GM12878 (cell line): ENCODE results near the gene ADGRG1. TPM values are rescaled to one million over a fixed set of nuclear protein-coding genes. Genes with fewer than 3 reads are reported as not detected.

ENCODE experiments used
- ATAC-seq: fragments of 200-7000 bp; cut with Tn5 transposase; 3 replicates; pipeline ENCODE4 v1.9.1; 2020; ENCODE audit warnings: mild to moderate bottlenecking, moderate library complexity
- BruUV-seq: library from RNA; stranded (reverse); fragments of 400-500 nt; replicated peaks from 2 replicates; lab custom pipeline; 2021; lab: Mats Ljungman, UMichigan
- CTCF ChIA-PET: fragments of 300-600 bp; sonication (Branson Sonifier 250); formaldehyde crosslinking; extraction: SDS; loops from one replicate; lab custom pipeline; 2021; ENCODE audit warnings: inconsistent platforms; lab: Yijun Ruan, JAX
- POLR2A ChIA-PET: fragments of 350-600 bp; formaldehyde crosslinking; extraction: SDS; loops from one replicate; lab custom pipeline; 2021; ENCODE audit warnings: inconsistent platforms; lab: Charles Lee
- RAD21 ChIA-PET: fragments of 300-600 bp; sonication (Branson Sonifier 250); formaldehyde crosslinking; loops from one replicate; lab custom pipeline; 2023; ENCODE audit warnings: antibody characterized with exemption; ENCODE audit not compliant: unreplicated experiment; lab: Charles Lee
- SMC1A ChIA-PET: fragments of 300-600 bp; sonication (Branson Sonifier 250); formaldehyde crosslinking; loops from one replicate; lab custom pipeline; 2023; ENCODE audit not compliant: unreplicated experiment, uncharacterized antibody; lab: Charles Lee
- DNase-seq: peaks from one replicate; pipeline ENCODE4 v3.0.0-alpha.2; 2011; ENCODE audit warnings: low read depth, low spot score
- FAIRE-seq: peaks from 3 replicates; lab custom pipeline; 2011; peaks lifted over from hg19 to GRCh38; lab: Jason Lieb, UNC
- H2AFZ ChIP-seq: 2 replicates; pipeline ENCODE4 v1.6.0; 2011; ENCODE audit warnings: low read depth, low read length, control low read depth; ENCODE audit not compliant: control insufficient read depth
- H3K27ac ChIP-seq: 2 replicates; pipeline ENCODE4 v1.5.1; 2011; ENCODE audit warnings: control low read depth; ENCODE audit not compliant: control insufficient read depth, insufficient read depth
- H3K27me3 ChIP-seq, 2 experiments: replicated peaks in 1 of 2; 2 replicates each; pipeline versions ENCODE4 v1.6.0 to v1.6.1; 2011; ENCODE audit warnings: low read length in 1 of 2; ENCODE audit not compliant: control insufficient read depth in 2 of 2, insufficient read depth in 2 of 2
- H3K36me3 ChIP-seq, 2 experiments: 2 replicates each; pipeline ENCODE4 v1.5.1; 2011; ENCODE audit warnings: low read length in 1 of 2; ENCODE audit not compliant: control insufficient read depth in 2 of 2, insufficient read depth in 2 of 2
- H3K4me1 ChIP-seq: 2 replicates; pipeline ENCODE4 v1.6.1; 2011; ENCODE audit warnings: mild to moderate bottlenecking, low read length, moderate library complexity, mixed read lengths; ENCODE audit not compliant: control insufficient read depth, insufficient read depth
- H3K4me2 ChIP-seq: 2 replicates; pipeline ENCODE4 v1.6.0; 2011; ENCODE audit warnings: control low read depth; ENCODE audit not compliant: control insufficient read depth, insufficient read depth
- H3K4me3 ChIP-seq: fragments of 200-600 bp; sonication (generic); 2 replicates; pipeline ENCODE4 v1.5.1; 2016
- H3K79me2 ChIP-seq: 2 replicates; pipeline ENCODE4 v1.6.0; 2011; ENCODE audit warnings: low read length; ENCODE audit not compliant: control insufficient read depth, insufficient read depth
- H3K9ac ChIP-seq: 2 replicates; pipeline ENCODE4 v1.8.0; 2011; ENCODE audit warnings: low read length, control low read depth, mixed read lengths; ENCODE audit not compliant: control insufficient read depth, insufficient read depth
- H3K9me3 ChIP-seq: replicated peaks from 3 replicates; pipeline ENCODE4 v1.5.1; 2011; ENCODE audit warnings: mild to moderate bottlenecking, low read length; ENCODE audit not compliant: control insufficient read depth, insufficient read depth
- H4K20me1 ChIP-seq: 2 replicates; pipeline ENCODE4 v1.6.0; 2011; ENCODE audit not compliant: control insufficient read depth, insufficient read depth
- JUNB ChIP-seq: IDR thresholded peaks from 2 replicates; pipeline ENCODE4 v1.6.1; 2016; ENCODE audit warnings: antibody characterized with exemption, mild to moderate bottlenecking
- NFYA ChIP-seq: IDR thresholded peaks from 2 replicates; pipeline ENCODE4 v1.6.1; 2011; ENCODE audit warnings: low read depth, mild to moderate bottlenecking, low read length, improper control_type of control experiment, borderline replicate concordance
- RB1 ChIP-seq: fragments of 450-650 bp; formaldehyde crosslinking; IDR thresholded peaks from 2 replicates; pipeline ENCODE4 v1.6.1; 2017; ENCODE audit warnings: mild to moderate bottlenecking, borderline replicate concordance
- SUPT20H ChIP-seq: IDR thresholded peaks from 2 replicates; pipeline ENCODE4 v1.6.1; 2011; ENCODE audit warnings: low read depth, mild to moderate bottlenecking, low read length, moderate library complexity, borderline replicate concordance; ENCODE audit not compliant: control insufficient read depth
- YY1 ChIP-seq: IDR thresholded peaks from 2 replicates; pipeline ENCODE4 v1.6.1; 2011; ENCODE audit warnings: low read depth, mild to moderate bottlenecking, low read length
- WGBS: methylation state at CpG from one replicate; pipeline ENCODE4 v1.1.6; 2016; ENCODE audit warnings: low lambda C conversion rate; ENCODE audit not compliant: insufficient replicate concordance, insufficient coverage; ENCODE audit errors: missing lambda C conversion rate; 5-methylcytosine and 5-hydroxymethylcytosine counted together
- in situ Hi-C: fragments of 300-500 bp; cut with MboI; formaldehyde crosslinking; loops from 9 replicates; pipeline ENCODE4 v1.14.3; 2018; ENCODE audit warnings: mixed read lengths
- intact Hi-C: fragments of 100-400 bp; cut with micrococcal nuclease; formaldehyde crosslinking; loops from one replicate; pipeline ENCODE4 v1.14.2; 2022; ENCODE audit not compliant: unreplicated experiment
- polyA plus RNA-seq, 11 experiments: library from polyadenylated mRNA; depleted of rRNA in 4 of 11; unstranded in 6 of 11; stranded (reverse) in 5 of 11; fragments of >200 nt; fragmentation: Nextera tagmentation in 4 of 11; fragmentation: Illumina TruSeq in 1 of 11; extraction: Ambion mirVana in 4 of 11; extraction: Trizol in 1 of 11; gene quantifications; 1 replicate in 1 of 11; 2 replicates in 10 of 11; pipeline versions ENCODE4 v1.2.1 to v1.2.3, GENCODE V29; 2011 to 2016; ENCODE audit warnings: inconsistent platforms in 2 of 11, missing spikeins in 2 of 11, low read depth in 1 of 11
- total RNA-seq, 4 experiments: library from RNA; depleted of rRNA in 3 of 4; stranded (reverse); fragments of >200 nt in 3 of 4; fragmentation: Illumina TruSeq in 1 of 4; extraction: Trizol in 1 of 4; gene quantifications; 2 replicates each; pipeline versions ENCODE4 v1.2.1 to v1.2.3, GENCODE V29; 2013 to 2021
- TF ChIP-seq, protein P1 (sequence below): IDR thresholded peaks from 2 replicates; pipeline ENCODE4 v1.6.1; 2012; ENCODE audit warnings: low read length, inconsistent platforms

The ADGRG1 gene
- total and polyA plus RNA-seq, 10 of the 15 experiments (the other 5 are each of a cell fraction or from before 2014, with no cell fraction given): 0.07 to 2.0 (median 0.75) TPM

- FAIRE-seq (no peak), ATAC-seq (no peak), DNase-seq (no peak)
- no peaks in the 10 kb centered on the region for H3K36me3 ChIP-seq
- H3K79me2 ChIP-seq: no peaks in the 10 kb centered on the region
- peaks cover 17% of the 10 kb centered on the region for H3K4me1 ChIP-seq
- ChIA-PET SMC1A (no interaction called here), CTCF (no interaction called here), RAD21 (interaction anchor here (0.9 to 1.4 kb wide), 2 partner anchors 47 to 80 kb away, joined by 3 read pairs; partner anchors contain the start of gene KATNB1), POLR2A (interaction anchor here (2.6 kb wide), 1 partner anchor 47 kb away, joined by 10 read pairs; the partner anchor contains the start of gene KATNB1)
- no peaks in the 10 kb centered on the region for H3K9me3 ChIP-seq
- no peak overlapping the region for H2AFZ ChIP-seq
- in situ Hi-C loops (no loop called here), intact Hi-C loops (no loop called here)
- H3K4me2 ChIP-seq: no peak overlapping the region
- no TSS peak for BruUV-seq
- no peaks in the 10 kb centered on the region for H3K27me3 ChIP-seq
- TF ChIP-seq YY1: no peak
- TF ChIP-seq JUNB: no peak
- TF ChIP-seq NFYA: no peak
- TF ChIP-seq, protein P1, sequence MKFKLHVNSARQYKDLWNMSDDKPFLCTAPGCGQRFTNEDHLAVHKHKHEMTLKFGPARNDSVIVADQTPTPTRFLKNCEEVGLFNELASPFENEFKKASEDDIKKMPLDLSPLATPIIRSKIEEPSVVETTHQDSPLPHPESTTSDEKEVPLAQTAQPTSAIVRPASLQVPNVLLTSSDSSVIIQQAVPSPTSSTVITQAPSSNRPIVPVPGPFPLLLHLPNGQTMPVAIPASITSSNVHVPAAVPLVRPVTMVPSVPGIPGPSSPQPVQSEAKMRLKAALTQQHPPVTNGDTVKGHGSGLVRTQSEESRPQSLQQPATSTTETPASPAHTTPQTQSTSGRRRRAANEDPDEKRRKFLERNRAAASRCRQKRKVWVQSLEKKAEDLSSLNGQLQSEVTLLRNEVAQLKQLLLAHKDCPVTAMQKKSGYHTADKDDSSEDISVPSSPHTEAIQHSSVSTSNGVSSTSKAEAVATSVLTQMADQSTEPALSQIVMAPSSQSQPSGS: no peak
- TF ChIP-seq RB1: no peak
- TF ChIP-seq SUPT20H: no peak
- WGBS: 49% methylated on average over 4 of the region's 4 CpGs
- H3K9ac ChIP-seq: no peak overlapping the region
- H3K27ac ChIP-seq: no peak overlapping the region
- H4K20me1 ChIP-seq: no peaks in the 10 kb centered on the region
- H3K4me3 ChIP-seq: no peak overlapping the region
These were observed 60.1 kb downstream of the ADGRG1 start for GRCh38 chr16:57688487-57688986.
